Motor neuron (in vitro differentiated cells): ENCODE measurements around the gene AKT2. TPM values are rescaled to one million over a fixed set of nuclear protein-coding genes. Genes with fewer than 3 reads are reported as not detected.

Experiments used
- ATAC-seq, 8 experiments: fragments of 200-7000 bp; cut with Tn5 transposase; replicated peaks in 6 of 8; 2 replicates each; pipeline ENCODE4 v1.8.0; 2021; ENCODE audit warnings: mild to moderate bottlenecking in 8 of 8, moderate library complexity in 8 of 8
- H3K27ac ChIP-seq, 2 donors: fragments of 250-450 bp; sonication (Bioruptor Pico); 2 replicates each; pipeline ENCODE4 v1.9.0; 2021; ENCODE audit warnings: antibody characterized with exemption in 2 of 2, mild to moderate bottlenecking in 2 of 2, moderate library complexity in 1 of 2
- H3K4me1 ChIP-seq, 2 donors: fragments of 250-450 bp; sonication (Bioruptor Pico); replicated peaks in 1 of 2; 2 replicates each; pipeline ENCODE4 v1.6.1; 2021; ENCODE audit warnings: antibody characterized with exemption in 2 of 2, mild to moderate bottlenecking in 2 of 2, moderate library complexity in 1 of 2
- H3K4me3 ChIP-seq, 5 donors: fragments of 250-450 bp; sonication (Bioruptor Pico); 2 replicates each; pipeline ENCODE4 v1.9.0; 2021; ENCODE audit warnings: antibody characterized with exemption in 5 of 5, mild to moderate bottlenecking in 5 of 5, moderate library complexity in 4 of 5
- WGBS, 10 experiments: fragments of 450-650 bp; shearing (Covaris generic); methylation state at CpG; one replicate each; pipeline ENCODE4 v1.0.0; 2022; 5-methylcytosine and 5-hydroxymethylcytosine counted together
- in situ Hi-C, 9 experiments: fragments of 400-800 bp; cut with MboI; loops; one replicate each; pipeline ENCODE4 v1.15.0; 2021; ENCODE audit warnings: low sequenced_read_pairs in 9 of 9, low pct_unique_long_range_greater_than_20kb in 2 of 9; ENCODE audit not compliant: unreplicated experiment in 9 of 9
- total RNA-seq, 8 experiments: library from RNA; unstranded; fragments of 300-600 nt; gene quantifications; 2 replicates each; pipeline versions ENCODE4 v1.2.3 to v1.2.4, GENCODE V29; 2022

AKT2 gene
- total RNA-seq, 8 experiments from 2014 or later, result 21.0 to 141 (median 44.0) TPM

DNA sequence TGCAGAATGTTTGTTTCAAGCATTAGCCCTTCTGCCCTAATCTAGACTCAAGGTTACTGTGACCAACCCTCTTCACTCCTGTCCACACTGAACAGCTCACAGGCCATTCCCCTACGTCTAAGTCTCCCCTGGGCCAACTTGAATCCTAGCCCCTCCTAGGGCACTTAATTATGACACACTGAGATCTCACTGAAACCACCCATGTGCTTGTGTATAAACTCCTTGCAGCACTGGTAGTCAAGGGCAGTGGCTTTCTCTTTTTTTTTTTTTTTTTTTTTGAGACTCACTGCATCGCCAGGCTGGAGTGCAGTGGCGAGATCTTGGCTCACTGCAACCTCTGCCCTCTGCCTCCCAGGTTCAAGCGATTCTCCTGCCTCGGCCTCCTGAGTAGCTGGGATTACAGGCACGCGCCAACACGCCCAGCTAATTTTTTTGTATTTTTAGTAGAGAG is 1.9 kb upstream of the AKT2 start:
- peak overlapping the region; percentile 35 to 51 for H3K27ac ChIP-seq
- no peak for ATAC-seq
- H3K4me1 ChIP-seq, result peaks cover 23 to 26% of the 10 kb centered on the region in 2 donors
- WGBS, 10 experiments, result 60 to 100% (median 80%) methylated on average over 1 to 3 of the region's 8 CpGs; no CpG with 5 or more reads in 5 of the 10 experiments
- in situ Hi-C loops, result no loop called here
- H3K4me3 ChIP-seq, result no peak overlapping the region

DNA sequence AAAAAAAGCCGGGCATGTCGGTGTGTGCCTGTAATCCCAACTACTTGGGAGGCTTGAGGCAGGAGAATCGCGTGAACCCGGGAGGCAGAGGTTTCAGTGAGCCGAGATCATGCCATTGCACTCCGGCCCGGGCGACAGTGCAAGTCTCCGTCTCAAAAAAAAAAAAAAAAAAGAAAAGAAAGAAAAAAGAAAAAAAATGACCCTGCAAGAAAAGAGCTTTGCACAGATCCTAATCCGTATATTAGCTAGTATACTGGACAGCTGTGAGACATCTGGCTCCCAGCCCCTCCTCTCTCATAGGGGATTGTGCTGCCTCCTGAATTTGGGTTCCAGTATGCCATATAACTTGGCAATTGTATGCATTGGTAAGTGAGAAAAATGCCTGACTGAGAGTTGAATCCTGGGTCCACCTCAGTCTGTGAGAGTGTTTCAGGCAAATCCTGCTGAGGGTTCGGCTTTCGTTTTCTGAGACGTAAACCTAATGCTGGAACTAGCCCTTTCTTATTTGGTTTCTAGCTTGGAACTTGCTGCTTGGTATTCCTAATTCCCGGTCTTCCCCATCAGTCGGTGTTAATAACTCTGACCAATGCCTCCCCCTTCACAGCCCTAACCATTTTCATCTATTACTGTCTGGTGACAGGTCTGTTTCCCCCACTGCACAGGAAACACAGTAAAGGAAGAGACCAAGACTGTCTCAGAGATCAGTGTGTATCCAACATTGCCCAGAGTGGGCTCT is 1.3 kb upstream of the AKT2 start:
- WGBS, 10 experiments, result 13 to 100% (median 59%) methylated on average over 2 to 14 of the region's 16 CpGs; no CpG with 5 or more reads in 1 of the 10 experiments
- no peak for ATAC-seq
- peak overlapping the region; percentile 35 to 100 for H3K27ac ChIP-seq
- in situ Hi-C loops, result no loop called here
- H3K4me1 ChIP-seq, result peaks cover 23 to 26% of the 10 kb centered on the region in 2 donors
- no peak overlapping the region for H3K4me3 ChIP-seq

DNA sequence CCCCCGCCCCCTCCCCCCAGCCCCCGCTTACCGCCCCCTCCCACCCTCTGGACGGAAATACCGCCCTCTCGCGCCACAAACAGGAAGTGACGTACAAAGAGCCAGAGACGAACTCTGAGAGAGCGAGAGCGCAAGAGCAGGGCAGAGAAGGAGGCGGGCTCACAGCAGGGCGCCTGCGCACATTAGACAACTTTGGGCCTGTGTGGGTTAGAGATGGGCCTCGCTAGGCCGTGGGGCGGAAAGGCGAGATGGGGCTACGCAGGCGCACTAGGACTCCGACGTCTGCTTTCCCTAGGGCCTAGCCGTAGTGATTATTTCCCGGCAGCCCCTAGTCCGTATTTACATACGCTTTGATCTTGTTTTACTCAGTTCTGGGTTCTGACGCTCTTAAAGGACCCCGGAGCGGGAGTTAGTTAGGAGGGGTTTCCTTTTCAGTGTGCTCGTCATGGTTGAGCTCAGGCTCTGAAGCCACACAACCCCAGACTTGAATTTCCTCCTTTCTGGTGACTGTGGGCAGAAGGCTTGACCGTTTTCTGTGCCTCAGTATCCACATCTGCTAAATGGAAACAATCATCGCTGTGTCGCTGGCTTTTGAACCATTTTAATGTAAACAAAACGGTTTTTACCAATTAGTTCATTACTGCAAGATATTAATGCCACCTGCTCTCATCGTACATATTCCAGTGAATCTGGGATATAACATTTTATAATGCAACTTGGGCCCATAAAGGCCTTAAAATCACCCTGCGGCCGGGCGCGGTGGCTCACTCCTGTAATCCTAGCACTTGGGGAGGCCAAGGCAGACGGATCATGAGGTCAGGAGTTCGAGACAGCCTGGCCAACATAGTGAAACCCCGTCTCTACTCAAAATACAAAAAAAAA is 449 bp upstream of the AKT2 start:
- Histone ChIP-seq H3K4me3 (peak overlapping the region; percentile 70 to 92 (median 74)), H3K4me1 (peaks cover 23 to 26% of the 10 kb centered on the region in 2 donors), H3K27ac (peak overlapping the region; percentile 98 to 100)
- peak; percentile 73 to 91 (median 88) for ATAC-seq
- in situ Hi-C loops, result no loop called here
- WGBS, 10 experiments, result 2 to 90% (median 30%) methylated on average over 2 to 20 of the region's 42 CpGs

DNA sequence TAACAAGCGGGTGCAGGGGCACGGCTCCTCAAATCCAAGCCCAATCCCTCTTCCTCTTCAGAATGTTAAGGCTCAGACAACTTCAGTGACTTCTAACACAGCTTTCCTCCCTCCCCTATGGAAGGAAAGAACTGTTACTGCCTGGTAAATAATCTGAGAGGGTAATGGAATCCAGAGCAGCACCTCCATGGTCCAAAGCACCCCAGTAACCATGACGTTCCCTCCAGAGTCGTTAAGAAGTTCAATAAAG is 969 bp downstream of the AKT2 start:
- no peak for ATAC-seq
- Histone ChIP-seq H3K4me3 (peak overlapping the region; percentile 70 to 92 (median 74)), H3K27ac (peak overlapping the region; percentile 98 to 100), H3K4me1 (peaks cover 27 to 28% of the 10 kb centered on the region in 2 donors)
- 13 to 40% (median 29%) methylated on average over 1 to 3 of the region's 4 CpGs; no CpG with 5 or more reads in 7 of the 10 experiments for WGBS, 10 experiments
- in situ Hi-C loops, result no loop called here

DNA sequence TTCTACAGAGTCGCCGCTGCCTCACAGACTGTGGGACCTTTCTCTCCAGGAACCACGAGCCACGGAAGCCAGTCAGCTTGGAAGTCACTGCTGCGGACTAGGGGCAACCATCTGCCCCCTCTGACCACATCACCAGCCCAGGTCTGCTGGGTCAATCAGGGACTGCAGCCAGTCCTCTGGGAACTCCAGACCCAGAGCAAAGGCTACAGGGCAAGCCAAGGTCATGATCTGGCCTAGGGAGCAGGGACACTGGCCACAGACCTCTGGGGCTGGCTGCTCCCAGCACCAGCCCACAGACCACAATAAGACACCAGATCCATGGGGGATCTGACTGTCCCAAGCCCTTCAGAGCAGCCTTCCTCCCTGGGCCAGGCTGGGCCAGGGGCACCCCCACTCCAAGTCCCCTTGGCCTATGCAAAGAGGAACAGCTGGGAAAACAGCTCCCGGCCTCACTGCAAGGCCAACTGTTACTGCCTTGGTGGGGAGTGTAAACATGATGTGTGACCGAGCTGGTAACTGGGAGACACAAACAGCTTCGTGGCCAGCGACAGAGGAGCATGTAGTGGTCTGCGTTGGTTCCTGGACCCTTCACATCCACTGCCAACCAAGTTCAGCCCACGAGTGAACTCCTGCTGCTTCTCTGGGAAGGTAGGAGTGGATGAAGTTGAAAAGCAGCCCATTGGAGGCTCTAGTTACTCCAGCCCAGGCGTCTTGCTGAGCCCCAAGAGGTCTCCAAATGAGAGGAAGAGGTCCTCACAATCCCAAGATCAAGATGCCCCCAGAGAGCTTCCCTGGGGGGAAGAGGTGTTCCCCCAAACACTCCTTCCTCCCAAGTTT is 1.5 kb downstream of the AKT2 start:
- H3K4me3 ChIP-seq, result peak overlapping the region; percentile 70 to 92 (median 74)
- peak overlapping the region in 1 of 2 donors; percentile 100 for H3K27ac ChIP-seq
- 38 to 81% (median 62%) methylated on average over 3 to 11 of the region's 12 CpGs; no CpG with 5 or more reads in 3 of the 10 experiments for WGBS, 10 experiments
- in situ Hi-C loops, result no loop called here
- H3K4me1 ChIP-seq, result peaks cover 30 to 32% of the 10 kb centered on the region in 2 donors
- ATAC-seq, result no peak

DNA sequence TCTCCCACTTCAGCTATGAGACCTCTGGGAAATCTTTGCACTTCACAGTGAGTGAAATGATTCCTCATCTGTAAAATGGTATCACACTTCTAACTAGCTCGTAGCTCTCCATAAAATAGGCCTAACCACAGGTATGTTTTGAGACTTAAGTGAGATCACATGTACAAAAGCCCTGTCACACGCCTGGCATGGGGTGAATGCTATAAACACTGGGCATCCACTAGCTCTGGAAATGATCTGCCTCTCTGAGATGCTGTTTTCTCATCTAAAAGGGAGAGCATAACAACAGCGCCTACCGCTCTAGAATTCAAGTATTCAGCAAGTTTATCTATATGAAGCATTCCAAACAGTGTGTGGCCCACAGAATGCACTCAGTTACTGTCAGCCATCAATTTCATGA is 2.2 kb downstream of the AKT2 start:
- WGBS, 10 experiments, result 78 to 100% (median 94%) methylated on average over 1 to 4 of the region's 4 CpGs; no CpG with 5 or more reads in 1 of the 10 experiments
- Histone ChIP-seq H3K4me3 (no peak overlapping the region), H3K4me1 (peaks cover 37 to 39% of the 10 kb centered on the region in 2 donors), H3K27ac (no peak overlapping the region)
- ATAC-seq, result no peak
- in situ Hi-C loops, result no loop called here

DNA sequence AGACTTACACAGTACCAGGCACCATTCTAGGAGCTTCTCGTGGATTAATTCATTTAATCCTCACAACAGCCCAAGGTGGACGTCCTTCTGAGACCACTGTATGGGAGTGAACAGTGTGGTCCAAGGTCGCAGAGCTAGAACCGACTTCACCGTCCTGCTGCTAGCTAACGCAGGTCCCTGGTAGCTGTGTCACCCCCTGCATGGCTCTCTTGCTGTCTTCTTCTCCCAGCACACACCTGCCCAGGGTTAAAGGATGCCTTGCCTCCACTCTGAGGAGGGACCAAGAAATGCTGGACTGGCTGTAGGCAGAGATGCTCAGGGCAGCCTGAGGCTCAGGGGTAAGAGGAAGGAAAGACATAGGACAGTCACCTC is 3.0 kb downstream of the AKT2 start:
- in situ Hi-C loops, result no loop called here
- Histone ChIP-seq H3K27ac (no peak overlapping the region), H3K4me1 (peaks cover 42 to 46% of the 10 kb centered on the region in 2 donors), H3K4me3 (no peak overlapping the region)
- ATAC-seq, result no peak
- 83 to 100% (median 100%) methylated on average over 1 to 3 of the region's 6 CpGs; no CpG with 5 or more reads in 5 of the 10 experiments for WGBS, 10 experiments

DNA sequence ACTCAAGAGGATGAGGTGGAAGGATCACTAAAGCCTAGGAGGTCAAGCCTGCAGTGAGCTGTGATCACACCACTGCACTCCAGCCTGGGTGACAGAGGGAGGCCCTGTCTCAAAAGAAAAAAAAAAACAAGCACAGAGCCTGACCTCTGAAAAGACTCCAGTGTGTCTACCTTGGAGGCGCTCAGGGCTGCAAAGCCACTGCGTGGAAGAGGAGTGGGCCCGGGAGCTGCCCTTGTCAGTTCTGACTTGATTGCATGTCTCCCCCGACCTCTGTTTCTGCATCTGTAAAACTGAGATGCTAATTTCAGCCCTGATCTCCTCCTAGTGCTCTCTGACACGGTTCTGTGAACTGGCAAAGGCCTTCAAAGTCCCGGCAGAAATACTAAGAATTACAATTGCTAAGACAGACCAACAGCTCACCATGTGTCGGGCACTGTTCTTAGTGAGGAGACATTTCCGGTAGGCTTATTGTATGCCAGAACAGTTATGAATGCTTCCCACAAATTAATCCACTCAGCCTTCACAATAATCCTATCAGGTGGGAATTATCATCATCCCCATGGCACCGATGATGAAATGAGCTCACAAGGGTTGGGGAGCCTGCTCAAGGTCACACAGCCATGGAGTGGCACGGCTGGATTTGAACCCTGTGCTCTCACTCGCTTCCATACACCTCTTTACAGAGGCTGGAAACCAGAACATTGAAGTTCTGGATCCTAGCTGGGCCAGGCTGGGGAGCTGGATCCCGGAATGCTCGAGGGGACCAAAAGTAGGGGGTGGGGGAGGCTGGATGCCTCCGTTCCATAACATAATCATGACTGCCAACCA is 3.5 kb downstream of the AKT2 start:
- no peak overlapping the region for H3K4me3 ChIP-seq
- in situ Hi-C loops, result no loop called here
- ATAC-seq, result no peak
- WGBS, 10 experiments, result 7 to 100% (median 59%) methylated on average over 1 to 11 of the region's 14 CpGs; no CpG with 5 or more reads in 1 of the 10 experiments
- H3K27ac ChIP-seq, result no peak overlapping the region
- H3K4me1 ChIP-seq, result peaks cover 42 to 43% of the 10 kb centered on the region in 2 donors

DNA sequence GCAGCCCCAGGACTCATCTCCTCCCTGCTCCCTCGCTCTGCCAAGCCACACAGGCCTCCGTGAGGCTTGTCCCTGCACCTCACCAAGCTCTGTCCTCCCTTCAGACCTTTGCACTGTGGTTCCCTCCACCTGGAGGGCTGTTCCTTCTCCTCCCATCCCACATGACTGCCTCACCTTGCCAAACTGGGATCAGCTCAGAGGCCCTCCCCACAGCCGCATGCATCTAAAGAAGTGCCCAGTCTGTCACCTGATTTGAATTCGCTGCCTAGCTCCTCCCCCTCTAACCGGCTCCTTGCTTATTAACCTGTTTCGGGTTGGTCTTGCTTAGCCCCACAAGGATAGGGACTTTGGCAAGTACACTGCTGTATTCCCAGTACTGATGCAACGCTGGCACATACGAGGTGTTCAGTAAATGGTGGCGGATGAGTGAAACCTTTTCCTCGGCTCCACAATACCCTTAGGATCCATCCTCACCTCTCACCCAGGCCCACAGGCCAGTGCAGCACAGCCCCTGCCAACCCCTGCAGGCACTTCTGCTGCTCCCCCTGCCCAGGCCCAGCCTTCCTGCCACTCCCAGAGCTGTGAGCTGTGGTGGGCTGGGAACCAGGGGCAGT is 4.4 kb downstream of the AKT2 start:
- no peak for ATAC-seq
- Histone ChIP-seq H3K27ac (no peak overlapping the region), H3K4me3 (no peak overlapping the region), H3K4me1 (peaks cover 34 to 35% of the 10 kb centered on the region in 2 donors)
- in situ Hi-C loops, result no loop called here
- WGBS, 10 experiments, result 29 to 79% (median 48%) methylated on average over 1 to 4 of the region's 10 CpGs; no CpG with 5 or more reads in 5 of the 10 experiments

DNA sequence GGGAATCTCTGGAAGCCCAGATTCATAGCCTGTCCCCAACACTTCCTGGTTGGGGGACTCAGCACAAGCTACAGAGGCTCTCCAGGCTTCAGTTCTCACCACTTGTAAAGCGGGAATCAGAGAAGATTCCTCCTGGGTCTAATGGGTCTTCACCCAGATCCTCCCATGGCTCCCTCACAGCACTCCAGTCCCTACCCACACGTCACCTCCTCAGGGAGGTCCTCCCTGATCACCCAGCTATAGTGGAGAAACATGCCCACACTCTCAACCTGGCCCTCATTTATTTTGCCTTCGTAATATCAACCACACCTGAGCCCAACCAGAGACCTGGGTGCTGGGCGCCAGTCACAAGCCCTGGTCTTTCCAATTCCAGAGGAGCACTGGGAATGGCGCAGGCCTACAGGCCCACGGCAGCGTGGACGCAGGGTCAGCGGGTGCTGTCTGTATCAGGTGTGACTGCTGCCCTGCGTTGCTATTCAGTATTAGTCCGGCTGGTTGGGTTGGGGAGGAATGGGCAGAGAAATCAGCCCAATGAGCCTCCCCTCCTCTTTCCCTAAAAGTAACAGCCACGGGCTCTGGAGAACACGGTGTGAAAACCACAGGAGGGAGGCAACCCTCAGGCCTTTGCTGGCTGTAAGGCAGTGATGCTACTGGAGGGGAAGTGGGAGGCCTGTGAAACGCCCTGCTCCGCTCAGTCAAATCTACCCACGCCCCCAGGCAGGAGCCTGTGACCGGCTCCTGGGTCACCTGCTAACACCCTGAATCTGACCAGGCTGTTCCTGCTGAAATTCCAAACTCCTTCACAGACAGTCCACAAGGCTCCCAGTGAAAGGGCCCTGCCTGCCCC is 5.2 kb downstream of the AKT2 start:
- ATAC-seq, result peak in 2 of 8 experiments; percentile 5 to 12
- in situ Hi-C loops, result no loop called here
- Histone ChIP-seq H3K4me1 (peaks cover 36% of the 10 kb centered on the region in 2 donors), H3K27ac (no peak overlapping the region), H3K4me3 (no peak overlapping the region)
- 64 to 100% (median 83%) methylated on average over 1 to 6 of the region's 17 CpGs; no CpG with 5 or more reads in 5 of the 10 experiments for WGBS, 10 experiments

DNA sequence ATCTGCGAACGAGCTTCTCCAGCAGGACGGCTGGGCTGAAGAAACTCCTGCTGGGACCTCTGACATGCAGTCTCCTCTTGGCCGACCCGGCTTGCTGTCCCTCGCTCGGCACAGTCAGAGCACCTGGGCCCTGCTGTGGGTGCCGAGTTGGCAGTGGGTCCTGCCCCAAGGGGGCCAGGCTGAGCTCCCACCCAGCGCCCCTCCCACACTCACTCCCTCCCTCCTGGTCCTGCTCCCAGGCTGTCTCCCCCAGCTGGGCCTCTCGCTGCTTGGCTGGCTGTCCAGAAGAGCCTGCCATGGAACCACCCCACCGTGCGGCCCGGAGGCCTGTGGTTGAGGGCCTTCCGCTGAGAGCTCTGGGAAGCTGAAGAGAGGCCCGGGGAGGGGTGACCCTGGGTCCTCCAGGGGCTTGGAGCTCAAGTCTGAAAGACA is 6.0 kb downstream of the AKT2 start:
- 30 to 85% methylated on average over 2 to 4 of the region's 15 CpGs; no CpG with 5 or more reads in 8 of the 10 experiments for WGBS, 10 experiments
- no peak overlapping the region for H3K27ac ChIP-seq
- in situ Hi-C loops, result no loop called here
- peaks cover 40 to 41% of the 10 kb centered on the region in 2 donors for H3K4me1 ChIP-seq
- no peak overlapping the region for H3K4me3 ChIP-seq
- peak; percentile 13 to 58 (median 50) for ATAC-seq
